ENCODE measurements around the gene TMEM244. TPM values are rescaled to one million over a fixed set of nuclear protein-coding genes. Genes with fewer than 3 reads are reported as not detected.

The TMEM244 gene
- total and polyA plus RNA-seq, 9 of the 15 experiments (the other 6 are each of a cell fraction or from before 2014, with no cell fraction given) = not detected

- TF ChIP-seq ZNF318 (IDR thresholded peaks at IDR 0.05; ENCODE audit: borderline replicate concordance in 1 of 2, low read depth in 1 of 2) (0 out of 4 replicates have a peak, but pooled peaks of 1 of the 2 experiments have one; percentile 59), ZNF583 (CRISPR knock-in tag; IDR thresholded peaks at IDR 0.05) (no peak), GTF2E2 (tag; IDR thresholded peaks at IDR 0.05) (no peak; the same call in 1 of the 2 replicates), CHD7 (IDR thresholded peaks at IDR 0.05; ENCODE audit: low read depth, low read length) (no peak), BRF2 (IDR thresholded peaks at IDR 0.05; ENCODE audit: borderline replicate concordance, insufficient read depth, insufficient read length) (no peak)
Measured at GRCh38 chr6:129852257-129852858, 8.8 kb downstream of the TMEM244 start (continued).

Data from K562 (cell line).